Endothelial cell of umbilical vein (primary cell): Measurements from ENCODE around the gene CETP. TPM values are rescaled to one million over a fixed set of nuclear protein-coding genes. Genes with fewer than 3 reads are reported as not detected.

Experiments used
- BruUV-seq: library from RNA; stranded (reverse); fragments of 400-500 nt; replicated peaks from 2 replicates; lab custom pipeline; 2021; lab: Mats Ljungman, UMichigan
- CTCF ChIA-PET: fragments of 300-600, 350-600 bp; sonication (Branson Sonifier 250); formaldehyde crosslinking; loops from one replicate; lab custom pipeline; 2021; ENCODE audit warnings: antibody characterized with exemption, inconsistent platforms; lab: Charles Lee
- POLR2A ChIA-PET: fragments of 300-600, 350-600 bp; sonication (Branson Sonifier 250); formaldehyde crosslinking; loops from one replicate; lab custom pipeline; 2021; ENCODE audit warnings: antibody characterized with exemption, inconsistent platforms; lab: Charles Lee
- DNase-seq: peaks from one replicate; pipeline ENCODE4 v3.0.0-alpha.2; 2011; ENCODE audit warnings: low read depth, low spot score
- FAIRE-seq: peaks from 2 replicates; lab custom pipeline; 2011; peaks lifted over from hg19 to GRCh38; lab: Jason Lieb, UNC
- H2AFZ ChIP-seq: 2 replicates; pipeline ENCODE4 v1.6.0; 2012; ENCODE audit warnings: low read depth, low read length, control low read depth, inconsistent platforms
- H3K27ac ChIP-seq: 2 replicates; pipeline ENCODE4 v1.5.1; 2011; ENCODE audit warnings: low read depth, mild to moderate bottlenecking, control low read depth, low read length, moderate library complexity; ENCODE audit not compliant: insufficient read depth
- H3K27me3 ChIP-seq, 2 experiments: 2 replicates each; pipeline versions ENCODE4 v1.6.0 to v1.6.1; 2011; ENCODE audit warnings: low read length in 2 of 2, mixed read lengths in 1 of 2; ENCODE audit not compliant: control insufficient read depth in 2 of 2, insufficient read depth in 2 of 2
- H3K36me3 ChIP-seq, 2 experiments: 2 replicates in 1 of 2; 3 replicates in 1 of 2; pipeline ENCODE4 v1.5.1; 2011; ENCODE audit warnings: low read length in 2 of 2, mild to moderate bottlenecking in 1 of 2, moderate library complexity in 1 of 2; ENCODE audit not compliant: control insufficient read depth in 2 of 2, insufficient read depth in 2 of 2; ENCODE audit errors: extremely low read depth in 1 of 2
- H3K4me1 ChIP-seq: 3 replicates; pipeline ENCODE4 v1.5.1; 2011; ENCODE audit warnings: mild to moderate bottlenecking, low read length; ENCODE audit not compliant: control insufficient read depth, insufficient read depth; ENCODE audit errors: extremely low read depth
- H3K4me2 ChIP-seq: 2 replicates; pipeline ENCODE4 v1.6.1; 2011; ENCODE audit warnings: low read length, control low read depth, mixed read lengths; ENCODE audit not compliant: insufficient read depth
- H3K4me3 ChIP-seq, 3 experiments: fragments of 200-600 bp in 1 of 3; sonication (generic), shearing (Covaris generic) in 1 of 3; replicated peaks in 1 of 3; 2 replicates each; pipeline ENCODE4 v1.5.1; 2011 to 2016; ENCODE audit warnings: control low read depth in 3 of 3, low read length in 3 of 3, mild to moderate bottlenecking in 2 of 3, inconsistent platforms in 1 of 3, low read depth in 1 of 3, moderate library complexity in 1 of 3; ENCODE audit not compliant: insufficient read depth in 1 of 3
- H3K79me2 ChIP-seq: 2 replicates; pipeline ENCODE4 v1.6.0; 2012; ENCODE audit warnings: low read length, inconsistent platforms; ENCODE audit not compliant: control insufficient read depth, insufficient read depth
- H3K9ac ChIP-seq: replicated peaks from 2 replicates; pipeline ENCODE3; 2011; ENCODE audit warnings: low read length, control low read depth; ENCODE audit not compliant: insufficient read depth; ENCODE audit errors: extremely low read depth
- H3K9me1 ChIP-seq: replicated peaks from 3 replicates; pipeline ENCODE4 v1.6.0; 2011; ENCODE audit warnings: mild to moderate bottlenecking, low read length; ENCODE audit not compliant: control insufficient read depth, insufficient read depth; ENCODE audit errors: extremely low read depth
- H3K9me3 ChIP-seq: replicated peaks from 2 replicates; pipeline ENCODE4 v1.5.1; 2012; ENCODE audit warnings: low read length, inconsistent platforms; ENCODE audit not compliant: control insufficient read depth, insufficient read depth
- H4K20me1 ChIP-seq: replicated peaks from 2 replicates; pipeline ENCODE3; 2011; ENCODE audit warnings: mild to moderate bottlenecking, low read length; ENCODE audit not compliant: control insufficient read depth, insufficient read depth; ENCODE audit errors: extremely low read depth
- CTCF ChIP-seq, 2 donors: IDR thresholded peaks; 1 replicate in 1 of 2; 2 replicates in 1 of 2; pipeline ENCODE4 v1.5.1; 2011; ENCODE audit warnings: low read length in 2 of 2, mild to moderate bottlenecking in 2 of 2, moderate library complexity in 2 of 2, control low read depth in 1 of 2, inconsistent platforms in 1 of 2, low read depth in 1 of 2; ENCODE audit not compliant: insufficient read depth in 1 of 2; ENCODE audit errors: extremely low read depth in 1 of 2
- EZH2 ChIP-seq: IDR thresholded peaks from 2 replicates; pipeline ENCODE4 v1.6.1; 2012; ENCODE audit warnings: borderline replicate concordance, low read depth, mild to moderate bottlenecking, moderate library complexity, low read length, inconsistent platforms; ENCODE audit not compliant: severe bottlenecking
- FOS ChIP-seq: IDR thresholded peaks from 2 replicates; pipeline ENCODE4 v1.6.1; 2011; ENCODE audit warnings: mild to moderate bottlenecking, low read length, moderate library complexity, borderline replicate concordance; ENCODE audit not compliant: insufficient read depth
- GATA2 ChIP-seq: IDR thresholded peaks from 2 replicates; pipeline ENCODE4 v1.7.0; 2011; ENCODE audit warnings: low read depth, mild to moderate bottlenecking, moderate library complexity, mixed read lengths, low read length; ENCODE audit not compliant: insufficient read length, insufficient read depth
- JUN ChIP-seq: IDR thresholded peaks from 2 replicates; pipeline ENCODE4 v1.6.1; 2011; ENCODE audit warnings: borderline replicate concordance, low read depth; ENCODE audit not compliant: insufficient read length, insufficient read depth
- MYC ChIP-seq: IDR thresholded peaks from one replicate; pipeline ENCODE4 v1.6.1; 2011; ENCODE audit warnings: mild to moderate bottlenecking, low read depth, low read length
- POLR2A ChIP-seq: IDR thresholded peaks from 2 replicates; pipeline ENCODE4 v1.6.1; 2012; ENCODE audit warnings: low read depth, mild to moderate bottlenecking, control low read depth, low read length
- POLR2AphosphoS5 ChIP-seq: IDR thresholded peaks from 2 replicates; pipeline ENCODE4 v1.6.1; 2012; ENCODE audit warnings: low read depth, mild to moderate bottlenecking, control low read depth, low read length, moderate library complexity; ENCODE audit not compliant: insufficient read depth
- dilution Hi-C: fragments of 300-500 bp; cut with MboI; formaldehyde crosslinking; loops from one replicate; pipeline ENCODE4 v1.15.0; 2019; ENCODE audit warnings: low sequenced_read_pairs; ENCODE audit not compliant: extremely low pct_ligation_motif_present
- intact Hi-C: fragments of 100-400 bp; cut with micrococcal nuclease; formaldehyde crosslinking; loops from one replicate; pipeline ENCODE4 v1.10.0; 2022
- polyA plus RNA-seq, 4 experiments: library from polyadenylated mRNA; depleted of rRNA in 3 of 4; stranded (reverse) in 3 of 4; unstranded in 1 of 4; fragments of >200 nt; gene quantifications; 2 replicates each; pipeline versions ENCODE4 v1.2.1 to v1.2.3, GENCODE V29; 2011 to 2012; ENCODE audit warnings: missing spikeins in 1 of 4
- total RNA-seq: library from RNA; stranded (reverse); gene quantifications from 2 replicates; pipeline ENCODE4 v1.2.3, GENCODE V29; 2021
- TF ChIP-seq, protein P1 (sequence below): IDR thresholded peaks from 2 replicates; pipeline ENCODE4 v1.6.1; 2011; ENCODE audit not compliant: insufficient read depth, insufficient read length

CETP gene
- total and polyA plus RNA-seq, 2 donors (not counting 3 experiments of a cell fraction or from before 2014, with no cell fraction given): 2.2 to 2.8 TPM

GRCh38 chr16:56943761-56944375 is 17.9 kb upstream of the CETP start:
- POLR2A ChIA-PET: no interaction called here
- BruUV-seq: no TSS peak
- H3K27ac ChIP-seq: no peak overlapping the region
- H2AFZ ChIP-seq: no peak overlapping the region
- H3K36me3 ChIP-seq: peaks cover 32 to 43% of the 10 kb centered on the region in 2 experiments
- DNase-seq (no peak), FAIRE-seq (no peak)
- H3K4me3 ChIP-seq: no peak overlapping the region
- TF ChIP-seq POLR2A: no peak
- TF ChIP-seq EZH2: no peak
- TF ChIP-seq GATA2: no peak
- no peak for TF ChIP-seq FOS
- no peak for TF ChIP-seq MYC
- TF ChIP-seq, protein P1, sequence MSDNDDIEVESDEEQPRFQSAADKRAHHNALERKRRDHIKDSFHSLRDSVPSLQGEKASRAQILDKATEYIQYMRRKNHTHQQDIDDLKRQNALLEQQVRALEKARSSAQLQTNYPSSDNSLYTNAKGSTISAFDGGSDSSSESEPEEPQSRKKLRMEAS: no peak
- no peak for TF ChIP-seq JUN
- TF ChIP-seq CTCF (IDR thresholded peaks at IDR 0.05; ENCODE audit: extremely low read depth in 1 of 2, insufficient read depth in 1 of 2, low read depth in 1 of 2, low read length in 2 of 2): no peak
- no peak for TF ChIP-seq POLR2AphosphoS5
- dilution Hi-C loops (no loop called here), intact Hi-C loops (no loop called here)
- no peaks in the 10 kb centered on the region for H3K9me3 ChIP-seq
- no peak overlapping the region for H3K4me2 ChIP-seq
- CTCF ChIA-PET: interaction anchor here (1.4 kb wide), 1 partner anchor 151 kb away, joined by 3 read pairs; no protein-coding TSS in a partner anchor
- H3K9ac ChIP-seq: no peak overlapping the region
- no peaks in the 10 kb centered on the region for H4K20me1 ChIP-seq
- H3K27me3 ChIP-seq: no peaks in the 10 kb centered on the region
- no peaks in the 10 kb centered on the region for H3K79me2 ChIP-seq
- H3K4me1 ChIP-seq: no peaks in the 10 kb centered on the region
- H3K9me1 ChIP-seq: no peaks in the 10 kb centered on the region
